Vagina (tissue), 2 donors: ENCODE data around the gene NEO1.

ENCODE experiments used
- POLR2A ChIP-seq, 2 donors: fragments of 450-650 bp; IDR thresholded peaks; one replicate each; pipeline ENCODE4 v1.6.1; 2017; ENCODE audit warnings: antibody characterized with exemption in 2 of 2, mild to moderate bottlenecking in 2 of 2, moderate library complexity in 2 of 2
- TF ChIP-seq, protein P1 (sequence below), 3 experiments: fragments of 450-650 bp in 2 of 3; fragments of 200-600 bp in 1 of 3; sonication (generic) in 1 of 3; IDR thresholded peaks; one replicate each; pipeline ENCODE4 v1.5.1; 2017 to 2019; ENCODE audit warnings: antibody characterized with exemption in 3 of 3, mild to moderate bottlenecking in 2 of 3, moderate library complexity in 2 of 3

DNA sequence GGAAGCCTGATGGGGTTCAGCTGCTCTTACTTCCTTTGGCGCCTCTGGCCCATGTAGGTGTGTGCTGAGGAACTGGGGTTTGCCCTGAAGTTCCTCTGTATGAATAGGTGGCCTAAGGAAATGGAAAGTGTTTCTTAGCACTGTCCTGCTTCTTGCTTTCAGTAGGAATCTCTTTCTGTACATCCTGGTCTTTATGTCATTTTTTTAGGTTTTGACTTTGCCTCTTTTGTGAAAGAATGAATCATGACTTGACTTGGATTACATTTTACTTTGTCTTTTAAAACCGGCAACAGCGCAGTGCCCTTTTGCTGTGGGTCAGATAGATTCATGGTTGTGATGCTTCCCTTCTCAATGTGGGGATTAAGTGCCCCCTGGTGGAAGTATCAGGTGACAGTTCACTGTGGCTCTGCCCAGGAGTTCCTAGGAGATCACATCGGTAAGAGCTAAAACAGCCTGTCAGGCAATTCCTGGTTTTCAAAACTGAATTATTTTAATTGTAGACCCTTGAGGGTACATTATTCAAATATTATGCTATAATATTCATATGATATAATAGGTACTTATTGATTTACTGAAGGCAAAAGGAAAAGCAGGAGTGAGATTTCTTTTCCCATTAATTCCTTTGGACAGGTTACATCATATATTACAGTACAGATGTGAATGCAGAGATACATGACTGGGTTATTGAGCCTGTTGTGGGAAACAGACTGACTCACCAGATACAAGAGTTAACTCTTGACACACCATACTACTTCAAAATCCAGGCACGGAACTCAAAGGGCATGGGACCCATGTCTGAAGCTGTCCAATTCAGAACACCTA, 221.1 kb downstream of the NEO1 start:
- TF ChIP-seq, protein P1, sequence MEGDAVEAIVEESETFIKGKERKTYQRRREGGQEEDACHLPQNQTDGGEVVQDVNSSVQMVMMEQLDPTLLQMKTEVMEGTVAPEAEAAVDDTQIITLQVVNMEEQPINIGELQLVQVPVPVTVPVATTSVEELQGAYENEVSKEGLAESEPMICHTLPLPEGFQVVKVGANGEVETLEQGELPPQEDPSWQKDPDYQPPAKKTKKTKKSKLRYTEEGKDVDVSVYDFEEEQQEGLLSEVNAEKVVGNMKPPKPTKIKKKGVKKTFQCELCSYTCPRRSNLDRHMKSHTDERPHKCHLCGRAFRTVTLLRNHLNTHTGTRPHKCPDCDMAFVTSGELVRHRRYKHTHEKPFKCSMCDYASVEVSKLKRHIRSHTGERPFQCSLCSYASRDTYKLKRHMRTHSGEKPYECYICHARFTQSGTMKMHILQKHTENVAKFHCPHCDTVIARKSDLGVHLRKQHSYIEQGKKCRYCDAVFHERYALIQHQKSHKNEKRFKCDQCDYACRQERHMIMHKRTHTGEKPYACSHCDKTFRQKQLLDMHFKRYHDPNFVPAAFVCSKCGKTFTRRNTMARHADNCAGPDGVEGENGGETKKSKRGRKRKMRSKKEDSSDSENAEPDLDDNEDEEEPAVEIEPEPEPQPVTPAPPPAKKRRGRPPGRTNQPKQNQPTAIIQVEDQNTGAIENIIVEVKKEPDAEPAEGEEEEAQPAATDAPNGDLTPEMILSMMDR (IDR thresholded peaks at IDR 0.05): peak; percentile 67 to 71 (median 68)
- no peak for TF ChIP-seq POLR2A (IDR thresholded peaks at IDR 0.05)
